DMS53 (cell line): Measurements from ENCODE around the gene NPIPB13.
"Not testable (repeated sequence)": the region's sequence is repeated elsewhere in the genome, so short reads cannot be mapped to it uniquely, and the experiment has no call there.

ENCODE experiments used
- DNase-seq: peaks from one replicate; lab custom pipeline; 2025; lab: John Stamatoyannopoulos, UW

Gene NPIPB13

DNA sequence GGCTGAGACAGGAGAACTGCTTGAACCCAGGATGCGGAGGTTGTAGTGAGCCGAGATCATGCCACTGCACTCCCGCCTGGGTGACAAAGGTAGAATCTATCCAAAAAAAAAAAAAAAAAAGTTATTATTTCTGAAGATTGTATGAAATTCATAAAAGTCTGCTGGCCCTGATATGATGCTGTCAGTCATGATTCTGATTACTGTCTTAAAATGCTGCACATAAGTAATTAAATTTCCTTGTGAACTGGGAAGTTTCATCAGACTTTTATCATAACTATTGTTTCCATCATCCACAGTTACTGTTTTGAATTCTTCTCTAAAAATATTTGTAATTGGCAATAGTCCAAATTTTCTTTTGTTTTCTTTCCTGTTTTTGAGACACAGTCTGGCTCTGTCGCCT, at the start of gene NPIPB13:
NPIPB13 (minus strand) TSS at position 101 of the 400 bp plus-strand sequence. CDS start 2,906 bp downstream, outside the sequence.
- DNase-seq, result not testable (repeated sequence)

DNA sequence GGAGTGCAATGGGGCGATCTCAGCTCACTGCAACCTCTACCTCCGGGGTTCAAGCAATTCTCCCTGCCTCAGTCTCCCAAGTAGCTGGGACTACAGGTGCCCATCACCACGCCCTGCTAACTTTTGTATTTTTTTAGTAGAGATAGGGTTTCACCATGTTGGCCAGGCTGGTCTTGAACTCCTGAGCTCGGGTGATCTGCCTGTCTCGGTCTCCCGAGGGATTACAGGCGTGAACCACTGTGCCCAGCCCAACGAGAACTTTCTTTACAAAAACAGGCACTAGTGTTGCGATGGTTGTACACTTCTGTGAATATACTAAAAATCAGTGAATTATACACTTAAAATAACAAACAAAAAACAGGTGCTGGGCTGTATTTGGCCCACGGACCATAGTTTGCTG, 34.1 kb upstream of the NPIPB13 start:
- not testable (repeated sequence) for DNase-seq

DNA sequence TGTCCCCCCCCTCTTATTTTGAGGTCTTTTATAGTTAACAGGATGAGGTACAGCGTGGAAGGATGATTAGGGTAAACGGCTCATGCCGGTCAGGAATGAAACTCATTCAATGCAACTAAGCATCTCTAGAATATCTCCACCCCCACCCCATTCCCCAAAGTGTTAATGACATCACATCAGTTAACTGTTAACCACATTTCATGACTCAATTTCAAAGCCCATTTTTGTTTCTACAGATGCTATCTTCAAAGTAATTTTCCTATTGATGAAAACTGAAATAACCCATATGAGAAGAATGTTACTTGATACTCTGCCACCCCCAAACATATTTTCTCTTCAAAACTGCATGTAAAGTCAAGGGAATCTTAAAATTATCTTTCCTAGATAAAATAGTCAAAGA, 30.2 kb upstream of the NPIPB13 start:
- not testable (repeated sequence) for DNase-seq

DNA sequence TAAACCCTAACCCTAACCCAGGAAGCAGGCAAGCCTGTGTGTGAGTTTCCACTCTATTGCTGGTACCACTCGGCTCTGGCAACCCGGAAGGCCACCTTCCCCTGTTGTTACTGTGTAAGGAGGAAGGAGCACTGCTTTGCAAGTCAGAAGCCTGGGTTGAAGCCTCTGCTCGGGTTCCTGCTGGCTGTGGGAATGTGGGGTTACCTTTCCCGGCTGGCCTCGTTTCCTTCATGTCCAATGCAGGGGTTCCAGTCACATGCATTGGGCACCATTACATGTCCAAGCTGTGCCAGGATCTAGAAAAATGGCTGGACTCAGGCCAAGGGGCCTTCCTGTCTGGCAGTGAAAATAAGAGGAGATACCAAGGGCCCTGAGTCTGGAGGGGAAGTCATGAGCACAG, 31.2 kb downstream of the NPIPB13 start:
- DNase-seq, result not testable (repeated sequence)

DNA sequence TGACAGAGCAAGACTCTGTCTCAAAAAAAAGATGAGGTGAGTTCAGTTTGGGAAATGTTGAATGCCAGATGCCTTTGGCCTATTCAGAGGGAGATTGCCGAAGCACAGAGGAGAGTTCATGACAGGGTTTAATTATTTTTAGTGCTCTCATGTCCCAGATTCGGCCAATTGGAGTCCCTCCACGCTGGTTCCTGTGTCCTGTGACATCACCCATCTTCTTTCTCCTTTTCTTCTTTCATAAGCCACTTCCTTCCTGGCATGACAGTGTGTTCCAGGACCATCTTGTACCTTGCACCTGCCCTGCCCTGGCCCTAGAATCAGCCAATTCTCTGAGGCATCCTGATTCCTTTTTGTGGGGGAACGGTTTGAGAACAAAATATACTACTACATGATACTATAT, 36.9 kb downstream of the NPIPB13 start:
- DNase-seq, result not testable (repeated sequence)

DNA sequence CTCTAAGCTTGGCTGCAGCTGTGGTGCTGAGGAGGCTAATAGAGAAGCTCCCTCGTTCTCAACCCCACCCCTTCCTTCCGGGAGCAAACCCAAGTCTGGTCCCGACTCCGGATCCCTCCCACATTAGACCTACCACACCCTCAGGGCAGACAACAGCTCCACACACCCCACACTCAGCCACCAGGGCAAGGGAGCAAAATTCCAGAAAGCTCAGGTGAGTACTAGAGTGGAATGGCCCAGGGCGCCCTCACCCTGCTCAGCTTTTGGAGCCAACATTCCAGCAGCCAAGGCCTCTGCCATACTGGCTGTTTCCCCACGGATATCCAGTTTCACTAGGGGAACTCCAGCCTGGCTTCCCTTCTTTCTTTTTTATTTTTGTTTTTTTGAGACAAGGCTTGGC, 39.2 kb downstream of the NPIPB13 start:
- not testable (repeated sequence) for DNase-seq

DNA sequence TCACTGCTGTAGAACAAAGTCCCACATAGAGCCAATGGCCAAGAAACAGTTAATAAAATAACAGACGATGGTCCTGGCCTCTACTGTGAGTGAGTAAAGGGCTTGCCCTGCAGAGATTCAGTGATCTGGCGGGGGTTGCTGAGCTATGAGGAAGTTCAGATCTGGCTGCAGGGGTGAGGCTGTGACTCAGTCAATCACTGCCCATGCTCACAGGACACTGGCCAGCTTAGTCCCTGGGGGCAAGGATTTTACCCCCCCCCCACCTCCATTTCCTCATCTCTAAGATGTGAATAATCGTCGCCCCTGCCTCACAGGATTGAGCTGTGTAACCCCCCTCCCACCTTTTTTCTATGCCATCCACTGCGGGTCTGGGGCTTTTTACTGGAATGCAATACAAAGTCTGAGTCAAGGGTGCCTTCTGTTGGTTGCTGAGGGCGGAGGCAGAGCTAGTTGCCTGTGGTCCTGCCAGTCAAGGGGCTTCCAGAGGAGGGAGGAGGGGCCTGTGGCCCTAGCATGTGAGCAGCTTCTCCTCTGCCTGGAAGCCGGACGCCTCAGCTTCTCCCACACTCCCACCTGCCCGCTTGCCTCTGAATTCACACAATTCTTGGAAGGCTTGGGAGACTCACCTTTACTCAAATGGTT, 41.1 kb downstream of the NPIPB13 start:
- DNase-seq, result not testable (repeated sequence)

DNA sequence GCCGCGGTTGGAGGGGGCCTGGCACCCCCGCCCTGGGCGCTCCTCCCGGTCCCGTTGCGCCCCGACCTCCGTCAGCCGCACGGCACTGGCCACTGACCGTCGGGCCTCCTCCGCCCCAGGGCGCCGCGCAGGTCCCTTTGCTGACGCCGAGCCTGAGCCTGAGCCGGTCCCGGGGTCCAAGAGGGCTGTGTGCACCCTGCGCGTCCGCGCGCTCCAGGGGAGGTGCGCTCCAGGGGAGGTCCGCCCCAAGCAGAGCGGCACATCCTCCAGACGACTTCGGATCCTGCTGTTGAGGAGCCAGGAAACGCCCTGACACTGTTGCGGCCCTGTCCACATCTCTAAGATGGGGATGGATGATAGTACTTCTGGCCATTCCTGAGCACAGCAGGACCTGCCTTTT, 42.0 kb downstream of the NPIPB13 start:
- DNase-seq, result not testable (repeated sequence)

DNA sequence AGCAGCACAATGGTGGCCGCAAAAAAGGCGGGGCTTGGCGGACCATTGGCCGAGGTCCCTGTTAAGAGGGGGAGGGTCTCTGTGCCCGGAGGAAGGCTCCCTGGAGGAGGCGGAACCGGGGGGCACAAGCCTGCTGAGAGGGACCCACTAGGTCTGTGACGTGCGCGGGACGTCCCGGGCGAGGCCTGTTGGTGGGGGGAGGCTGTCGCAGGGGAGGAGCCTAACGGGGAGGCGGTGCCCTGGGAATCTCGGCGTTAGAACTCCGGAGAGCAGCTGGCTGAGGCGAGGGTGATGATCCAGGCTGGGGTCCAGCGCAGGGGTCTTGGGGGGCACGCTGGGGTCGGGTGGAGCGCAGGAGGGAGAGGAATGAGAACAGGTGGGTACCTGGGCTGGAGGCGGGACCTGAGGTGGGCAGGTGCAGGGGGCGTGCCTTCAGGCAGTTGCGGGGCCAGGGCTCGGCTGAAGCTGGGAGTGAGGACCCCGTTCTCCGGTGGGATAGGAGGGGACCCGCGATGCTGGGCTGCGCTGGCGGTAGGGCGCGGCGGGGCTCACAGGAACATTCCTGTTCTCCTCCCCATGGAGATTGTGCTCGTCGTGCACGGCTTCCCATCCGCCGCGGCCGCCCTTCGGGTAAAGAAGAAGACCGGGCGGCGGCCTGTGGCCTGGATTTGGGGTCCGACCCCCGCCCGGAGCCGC, 42.6 kb downstream of the NPIPB13 start:
- DNase-seq, result not testable (repeated sequence)

DNA sequence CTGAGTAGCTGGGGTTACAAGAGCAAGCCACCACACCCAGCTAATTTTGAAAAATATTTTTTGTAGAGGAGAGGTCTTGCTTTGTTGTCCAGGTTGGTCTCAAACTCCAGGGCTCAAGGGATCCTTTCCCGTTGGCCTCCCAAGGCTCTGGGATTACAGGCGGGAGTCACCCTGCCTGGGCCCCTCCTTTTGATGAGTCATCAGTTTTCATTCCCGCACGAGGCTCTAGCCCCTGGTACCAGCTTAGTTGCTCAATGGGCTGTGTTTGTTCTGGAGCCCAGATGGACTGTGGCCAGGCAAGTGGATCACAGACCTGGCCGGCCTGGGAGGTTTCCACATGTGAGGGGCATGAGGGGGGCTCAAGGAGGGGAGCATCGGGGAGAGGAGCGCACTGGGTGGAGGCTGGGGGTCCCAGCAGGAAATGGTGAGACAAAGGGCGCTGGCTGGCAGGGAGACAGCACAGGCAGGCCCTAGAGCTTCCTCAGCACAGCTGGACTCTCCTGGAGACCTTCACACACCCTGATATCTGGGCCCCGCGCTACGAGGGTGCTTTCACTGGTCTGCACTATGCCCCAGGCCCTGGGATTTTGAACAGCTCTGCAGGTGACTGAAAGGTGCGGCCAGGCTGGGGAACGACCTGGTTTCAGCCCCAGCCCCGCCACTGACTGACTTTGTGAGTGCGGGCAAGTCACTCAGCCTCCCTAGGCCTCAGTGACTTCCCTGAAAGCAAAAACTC, 48.5 kb downstream of the NPIPB13 start:
- DNase-seq, result not testable (repeated sequence)

DNA sequence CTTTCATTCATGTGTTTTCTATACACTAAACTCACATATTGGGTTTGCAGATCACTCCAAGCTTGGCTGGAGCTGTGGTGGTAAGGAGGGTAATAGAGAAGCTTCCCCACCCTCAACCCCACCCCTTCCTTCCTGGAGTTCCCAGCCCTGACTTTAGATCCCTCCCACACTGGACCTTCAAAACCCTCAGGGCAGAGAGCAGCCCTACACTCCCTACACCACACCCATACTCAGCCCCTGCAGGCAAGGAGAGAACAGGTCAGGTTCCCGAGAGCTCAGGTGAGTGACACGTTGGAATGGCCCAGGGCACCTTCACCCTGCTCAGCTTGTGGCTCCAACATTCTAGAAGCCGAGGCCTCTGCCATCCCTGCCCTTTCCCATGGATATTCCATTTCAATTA, 49.2 kb downstream of the NPIPB13 start, which contains the start of gene SULT1A3:
SULT1A3 (plus strand) TSS at position 207 of the 400 bp plus-strand sequence. CDS start 1,474 bp downstream, outside the sequence.
- DNase-seq, result not testable (repeated sequence)
